WI38 (cell line): Measurements from ENCODE around the gene NEDD4L.

ENCODE experiments used
- H3K4me3 ChIP-seq: 2 replicates; pipeline ENCODE4 v1.5.1; 2011; ENCODE audit warnings: low read depth, mild to moderate bottlenecking, control low read depth, low read length
- CTCF ChIP-seq: IDR thresholded peaks from 2 replicates; pipeline ENCODE4 v1.5.1; 2012; ENCODE audit warnings: low read depth, mild to moderate bottlenecking, control low read depth, low read length

NEDD4L gene

GRCh38 chr18:58101291-58101794 is 57.3 kb downstream of the NEDD4L start:
- no peak overlapping the region for H3K4me3 ChIP-seq
- TF ChIP-seq CTCF = no peak

GRCh38 chr18:58102018-58102417 is 58.0 kb downstream of the NEDD4L start:
- no peak overlapping the region for H3K4me3 ChIP-seq
- no peak for TF ChIP-seq CTCF

- no peak for TF ChIP-seq CTCF
- no peak overlapping the region for H3K4me3 ChIP-seq
These were observed 58.8 kb downstream of the NEDD4L start for GRCh38 chr18:58102875-58103274.

GRCh38 chr18:58103339-58103985 is 59.4 kb downstream of the NEDD4L start:
- no peak overlapping the region for H3K4me3 ChIP-seq

GRCh38 chr18:58104096-58104495 is 60.1 kb downstream of the NEDD4L start:
- no peak overlapping the region for H3K4me3 ChIP-seq
- TF ChIP-seq CTCF = no peak

More at GRCh38 chr18:58103339-58103985, 59.4 kb downstream of the NEDD4L start:
- TF ChIP-seq CTCF = no peak

DNA sequence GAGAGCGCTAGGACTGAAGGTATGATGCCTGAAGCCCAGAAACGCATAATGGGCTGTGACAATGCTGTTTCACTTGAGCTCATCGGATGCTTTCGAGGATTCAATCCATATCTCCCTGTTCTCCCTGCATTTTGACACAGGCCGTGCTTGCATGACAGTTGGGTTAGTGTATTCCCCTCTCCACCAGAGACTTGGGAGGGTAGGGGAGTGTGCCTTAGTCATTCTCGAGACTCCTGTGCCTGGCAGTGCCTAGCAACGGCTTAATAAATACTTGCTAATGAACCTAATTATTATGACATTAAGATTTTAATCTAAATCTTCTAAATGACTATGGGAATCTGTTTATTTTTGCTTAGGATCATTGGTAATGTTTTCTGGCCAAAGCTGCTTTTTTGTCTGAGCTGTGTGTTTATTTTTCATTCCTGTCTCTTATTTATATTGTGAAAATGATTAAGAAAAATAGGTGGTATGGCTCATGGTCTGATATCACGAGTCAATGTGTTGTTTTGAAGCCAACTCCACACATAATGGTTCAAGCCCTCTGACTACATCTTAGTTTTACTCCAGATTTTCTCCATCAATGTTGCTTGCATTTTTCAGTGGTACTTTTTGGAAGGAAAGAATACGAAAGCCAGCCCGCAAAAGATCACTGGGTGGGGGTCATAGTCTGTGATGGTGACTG is 61.3 kb downstream of the NEDD4L start:
- H3K4me3 ChIP-seq = no peak overlapping the region
- no peak for TF ChIP-seq CTCF

DNA sequence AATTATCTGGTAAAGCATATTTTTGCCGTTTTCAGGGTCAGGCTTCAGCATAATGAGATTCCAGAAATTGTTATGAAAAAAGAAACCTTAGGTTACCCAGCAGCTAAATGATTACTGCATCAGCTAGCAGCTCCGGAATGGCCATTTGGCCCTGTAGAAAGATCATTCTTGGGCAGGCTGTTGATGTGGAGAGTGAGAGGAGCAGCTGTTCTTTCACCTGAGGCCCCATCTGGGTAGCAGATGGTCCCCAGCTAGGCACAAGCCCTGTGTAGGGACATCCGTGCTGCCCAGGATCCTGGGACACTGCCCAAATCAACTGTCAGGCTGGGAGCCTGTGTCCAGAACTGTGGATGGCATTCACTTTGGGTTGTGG is 61.8 kb downstream of the NEDD4L start:
- no peak overlapping the region for H3K4me3 ChIP-seq
- no peak for TF ChIP-seq CTCF
